HepG2 (cell line): ENCODE data around the gene NAXD. TPM values are rescaled to one million over a fixed set of nuclear protein-coding genes. Genes with fewer than 3 reads are reported as not detected.
A peak's percentile ranks its signal among the peaks of the same experiment; 100 is the strongest.

Source experiments
- ATAC-seq: fragments of 200-7000 bp; cut with Tn5 transposase; 3 replicates; pipeline ENCODE4 v1.9.1; 2020; ENCODE audit warnings: mild to moderate bottlenecking, moderate library complexity
- BruUV-seq: library from RNA; stranded (reverse); fragments of 400-500 nt; replicated peaks from 2 replicates; lab custom pipeline; 2021; lab: Mats Ljungman, UMichigan
- CTCF ChIA-PET: fragments of 300-600 bp; formaldehyde crosslinking; extraction: SDS; loops from one replicate; lab custom pipeline; 2021; ENCODE audit warnings: low total read pairs, inconsistent platforms, low intra/inter-chr PET ratio; lab: Yijun Ruan, JAX
- POLR2A ChIA-PET: fragments of 350-600 bp; sonication (Branson Sonifier 250); formaldehyde crosslinking; loops from one replicate; lab custom pipeline; 2020; ENCODE audit warnings: antibody characterized with exemption, inconsistent platforms; lab: Yijun Ruan, JAX
- DNase-seq: peaks from one replicate; pipeline ENCODE4 v3.0.0-alpha.2; 2015; ENCODE audit warnings: low spot score
- FAIRE-seq: peaks from 3 replicates; lab custom pipeline; 2011; peaks lifted over from hg19 to GRCh38; lab: Jason Lieb, UNC
- H2AFZ ChIP-seq: one replicate; pipeline ENCODE4 v1.6.1; 2011; ENCODE audit warnings: low read length, inconsistent platforms
- H3K27ac ChIP-seq: fragments of 300-600 bp; 3 replicates; pipeline ENCODE4 v1.8.0; 2011; ENCODE audit warnings: mixed run types, mild to moderate bottlenecking, mixed read lengths, low read length, inconsistent platforms; ENCODE audit not compliant: insufficient read depth; ENCODE audit errors: extremely low read length
- H3K27me3 ChIP-seq, 2 experiments: fragments of 200-600 bp in 1 of 2; 2 replicates in 1 of 2; 3 replicates in 1 of 2; pipeline versions ENCODE4 v1.6.0 to v1.8.0; 2011; ENCODE audit warnings: low read length in 2 of 2, mild to moderate bottlenecking in 2 of 2, moderate library complexity in 2 of 2, inconsistent platforms in 1 of 2; ENCODE audit not compliant: insufficient read depth in 2 of 2, control insufficient read depth in 1 of 2
- H3K36me3 ChIP-seq, 2 experiments: fragments of 200-600 bp in 1 of 2; replicated peaks in 1 of 2; 2 replicates in 1 of 2; 3 replicates in 1 of 2; pipeline versions ENCODE4 v1.5.1 to v1.8.0; 2011; ENCODE audit warnings: low read length in 2 of 2, inconsistent platforms in 1 of 2; ENCODE audit not compliant: insufficient read depth in 2 of 2, control insufficient read depth in 1 of 2
- H3K4me1 ChIP-seq: 2 replicates; pipeline ENCODE4 v1.5.1; 2012; ENCODE audit warnings: low read length, inconsistent platforms; ENCODE audit not compliant: insufficient read depth
- H3K4me2 ChIP-seq: 2 replicates; pipeline ENCODE4 v1.6.0; 2011; ENCODE audit warnings: low read depth, low read length, inconsistent platforms
- H3K4me3 ChIP-seq, 3 experiments: fragments of 200-600 bp in 1 of 3; sonication (generic), shearing (Covaris generic) in 1 of 3; replicated peaks in 1 of 3; 2 replicates each; pipeline ENCODE4 v1.5.1; 2011 to 2016; ENCODE audit warnings: low read length in 3 of 3, inconsistent platforms in 2 of 3, low read depth in 2 of 3, mild to moderate bottlenecking in 2 of 3, control low read depth in 1 of 3, mixed read lengths in 1 of 3; ENCODE audit not compliant: insufficient read depth in 1 of 3
- H3K79me2 ChIP-seq: one replicate; pipeline ENCODE4 v1.6.1; 2011; ENCODE audit warnings: low read length, inconsistent platforms; ENCODE audit not compliant: insufficient read depth
- H3K9ac ChIP-seq: 2 replicates; pipeline ENCODE4 v1.6.0; 2011; ENCODE audit warnings: mild to moderate bottlenecking, low read depth, low read length, inconsistent platforms; ENCODE audit not compliant: insufficient read depth
- H3K9me3 ChIP-seq: 2 replicates; pipeline ENCODE4 v1.5.1; 2012; ENCODE audit warnings: mild to moderate bottlenecking, low read length
- H4K20me1 ChIP-seq: 2 replicates; pipeline ENCODE4 v1.6.0; 2011; ENCODE audit warnings: inconsistent platforms, mild to moderate bottlenecking, low read length, moderate library complexity; ENCODE audit not compliant: insufficient read depth
- ADNP ChIP-seq: sonication (generic); formaldehyde crosslinking; IDR thresholded peaks from 2 replicates; pipeline ENCODE4 v1.4.0; 2020; ENCODE audit warnings: missing genetic modification reagents
- DZIP1 ChIP-seq: sonication (generic); formaldehyde crosslinking; IDR thresholded peaks from 2 replicates; pipeline ENCODE4 v1.5.0; 2020; ENCODE audit warnings: mild to moderate bottlenecking, missing genetic modification reagents
- GATAD2A ChIP-seq: IDR thresholded peaks from 2 replicates; pipeline ENCODE4 v1.6.1; 2016
- MXD4 ChIP-seq: IDR thresholded peaks from 2 replicates; pipeline ENCODE4 v1.6.1; 2016; ENCODE audit warnings: mild to moderate bottlenecking, missing biosample characterization, missing genetic modification reagents
- NFE2 ChIP-seq: sonication (generic); formaldehyde crosslinking; IDR thresholded peaks from 2 replicates; pipeline ENCODE4 v1.4.0; 2020; ENCODE audit warnings: missing genetic modification reagents
- NR1H2 ChIP-seq: sonication (generic); formaldehyde crosslinking; IDR thresholded peaks from 2 replicates; pipeline ENCODE4 v1.8.1; 2022; ENCODE audit warnings: low read depth, missing genetic modification reagents, borderline replicate concordance
- SIX4 ChIP-seq: sonication (generic); formaldehyde crosslinking; IDR thresholded peaks from 2 replicates; pipeline ENCODE4 v1.4.0; 2020; ENCODE audit warnings: missing genetic modification reagents
- TCF7 ChIP-seq: sonication (generic); IDR thresholded peaks from 2 replicates; pipeline ENCODE4 v1.6.1; 2016; ENCODE audit warnings: antibody characterized with exemption, low read depth
- ZNF17 ChIP-seq: sonication (generic); formaldehyde crosslinking; IDR thresholded peaks from 2 replicates; pipeline ENCODE4 v1.5.0; 2020; ENCODE audit warnings: mild to moderate bottlenecking, missing genetic modification reagents
- ZNF687 ChIP-seq: sonication (generic); formaldehyde crosslinking; IDR thresholded peaks from 2 replicates; pipeline ENCODE4 v1.5.1; 2020; ENCODE audit warnings: mild to moderate bottlenecking, missing genetic modification reagents, moderate library complexity
- WGBS: methylation state at CpG from one replicate; pipeline ENCODE4 v1.1.6; 2017; ENCODE audit warnings: low lambda C conversion rate; 5-methylcytosine and 5-hydroxymethylcytosine counted together
- in situ Hi-C: cut with HindIII; loops from 2 replicates; pipeline ENCODE4 v1.10.0; 2017; ENCODE audit warnings: low pct_unique_long_range_greater_than_20kb; ENCODE audit not compliant: extremely low pct_ligation_motif_present
- intact Hi-C: fragments of 100-400 bp; cut with micrococcal nuclease; formaldehyde crosslinking; loops from one replicate; pipeline ENCODE4 v1.10.0; 2022; ENCODE audit not compliant: unreplicated experiment
- polyA plus RNA-seq, 8 experiments: library from polyadenylated mRNA; depleted of rRNA in 3 of 8; stranded (reverse) in 7 of 8; unstranded in 1 of 8; fragments of >200 nt; fragmentation: Illumina TruSeq in 4 of 8; extraction: Trizol in 4 of 8; gene quantifications; 2 replicates each; pipeline versions ENCODE4 v1.2.1 to v1.2.3, GENCODE V29; 2011 to 2016; ENCODE audit warnings: low read depth in 4 of 8, missing spikeins in 1 of 8, mixed read lengths in 1 of 8; ENCODE audit not compliant: insufficient read depth in 1 of 8
- total RNA-seq, 5 experiments: library from RNA; depleted of rRNA; stranded (reverse); fragments of >200 nt; fragmentation: Illumina TruSeq; extraction: Trizol; gene quantifications; 2 replicates each; pipeline ENCODE4 v1.2.3, GENCODE V29; 2016; ENCODE audit warnings: low read depth in 1 of 5
- TF ChIP-seq, protein P1 (sequence below): sonication (generic); formaldehyde crosslinking; IDR thresholded peaks from 2 replicates; pipeline ENCODE4 v1.8.1; 2022; ENCODE audit warnings: mild to moderate bottlenecking, missing genetic modification reagents
- TF ChIP-seq, protein P2 (sequence below): sonication (generic); formaldehyde crosslinking; IDR thresholded peaks from 2 replicates; pipeline ENCODE4 v1.4.0; 2020; ENCODE audit warnings: missing genetic modification reagents, mild to moderate bottlenecking, borderline replicate concordance

NAXD gene
- total and polyA plus RNA-seq, 2 of the 13 experiments (the other 11 are each of a cell fraction or from before 2014, with no cell fraction given), result 19.0 to 23.2 TPM

DNA sequence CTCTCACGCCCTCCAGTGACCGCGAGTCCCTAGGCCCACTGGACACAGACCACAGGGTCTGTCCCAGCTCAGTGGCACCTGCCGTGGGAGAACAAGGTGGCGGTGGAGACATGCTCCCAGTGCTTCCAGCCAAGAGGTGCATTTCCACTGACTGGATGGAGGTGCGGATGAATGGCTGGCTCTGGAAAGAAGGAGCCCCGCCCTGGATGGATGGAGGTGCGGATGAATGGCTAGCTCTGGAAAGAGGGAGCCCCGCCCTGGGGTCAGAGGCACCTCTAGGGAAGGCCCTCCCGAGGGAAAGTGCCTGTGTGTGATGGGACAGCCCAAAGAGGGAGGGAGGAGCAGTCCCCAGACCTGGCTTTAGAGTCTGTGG is 32.0 kb downstream of the NAXD start (continued):
- TF ChIP-seq ZNF687 (peak; percentile 18; the same call in 1 of the 2 replicates), SIX4 (CRISPR knock-in tag) (no peak), NR1H2 (CRISPR knock-in tag) (no peak), NFE2 (CRISPR knock-in tag) (no peak), GATAD2A (CRISPR knock-in tag) (no peak)
- TF ChIP-seq, protein P1, sequence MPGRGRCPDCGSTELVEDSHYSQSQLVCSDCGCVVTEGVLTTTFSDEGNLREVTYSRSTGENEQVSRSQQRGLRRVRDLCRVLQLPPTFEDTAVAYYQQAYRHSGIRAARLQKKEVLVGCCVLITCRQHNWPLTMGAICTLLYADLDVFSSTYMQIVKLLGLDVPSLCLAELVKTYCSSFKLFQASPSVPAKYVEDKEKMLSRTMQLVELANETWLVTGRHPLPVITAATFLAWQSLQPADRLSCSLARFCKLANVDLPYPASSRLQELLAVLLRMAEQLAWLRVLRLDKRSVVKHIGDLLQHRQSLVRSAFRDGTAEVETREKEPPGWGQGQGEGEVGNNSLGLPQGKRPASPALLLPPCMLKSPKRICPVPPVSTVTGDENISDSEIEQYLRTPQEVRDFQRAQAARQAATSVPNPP, result no peak

DNA sequence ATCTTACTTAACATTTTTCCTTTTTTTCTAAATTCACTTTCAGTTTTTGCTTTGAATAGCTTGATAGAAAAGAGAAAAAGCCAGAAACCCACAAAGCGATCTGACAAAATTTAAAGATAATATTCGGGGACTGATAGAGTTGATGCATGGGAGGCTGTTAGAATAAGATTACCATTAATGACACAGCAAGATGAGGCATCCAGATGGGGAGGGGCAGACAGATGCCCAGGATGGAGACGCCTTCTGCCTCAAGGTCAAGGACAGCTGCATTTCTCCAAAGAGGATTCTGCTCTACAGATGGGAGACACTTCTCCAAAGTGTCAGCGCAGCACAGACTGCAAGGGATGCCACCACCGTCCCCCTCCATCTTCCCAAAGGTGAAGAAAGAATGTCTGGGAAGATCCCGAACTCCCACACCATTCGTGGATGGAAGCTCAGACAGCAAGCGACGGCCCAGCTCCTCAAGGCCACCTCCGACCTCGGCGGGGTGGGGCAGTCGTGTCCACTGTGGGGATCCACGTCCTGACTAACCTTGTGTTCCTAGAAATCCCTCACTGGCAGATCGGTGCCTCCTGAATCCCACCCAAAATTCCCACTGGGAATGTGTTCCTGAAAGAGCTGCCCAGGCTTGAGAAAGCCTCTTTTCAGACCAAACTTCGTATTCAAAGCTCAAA is 32.9 kb downstream of the NAXD start:
- no peak overlapping the region for H2AFZ ChIP-seq
- no TSS peak for BruUV-seq
- in situ Hi-C loops, result no loop called here
- intact Hi-C loops, result no loop called here
- no peak for FAIRE-seq
- no peak overlapping the region for H3K9ac ChIP-seq
- H3K27ac ChIP-seq, result no peak overlapping the region
- H3K9me3 ChIP-seq, result no peaks in the 10 kb centered on the region
- POLR2A ChIA-PET, result no interaction called here
- CTCF ChIA-PET, result no interaction called here
- DNase-seq, result no peak
- no peaks in the 10 kb centered on the region for H3K4me1 ChIP-seq
- WGBS, result 94% methylated on average over 14 of the region's 16 CpGs
- no peaks in the 10 kb centered on the region for H4K20me1 ChIP-seq
- ATAC-seq, result no peak
- H3K4me2 ChIP-seq, result no peak overlapping the region
- no peaks in the 10 kb centered on the region for H3K27me3 ChIP-seq
- peaks cover 10 to 31% of the 10 kb centered on the region in 2 experiments for H3K36me3 ChIP-seq
- H3K4me3 ChIP-seq, result no peak overlapping the region
- H3K79me2 ChIP-seq, result no peaks in the 10 kb centered on the region
- TF ChIP-seq TCF7, result no peak
- TF ChIP-seq MXD4 (CRISPR knock-in tag), result no peak
- no peak for TF ChIP-seq DZIP1
- TF ChIP-seq, protein P2, sequence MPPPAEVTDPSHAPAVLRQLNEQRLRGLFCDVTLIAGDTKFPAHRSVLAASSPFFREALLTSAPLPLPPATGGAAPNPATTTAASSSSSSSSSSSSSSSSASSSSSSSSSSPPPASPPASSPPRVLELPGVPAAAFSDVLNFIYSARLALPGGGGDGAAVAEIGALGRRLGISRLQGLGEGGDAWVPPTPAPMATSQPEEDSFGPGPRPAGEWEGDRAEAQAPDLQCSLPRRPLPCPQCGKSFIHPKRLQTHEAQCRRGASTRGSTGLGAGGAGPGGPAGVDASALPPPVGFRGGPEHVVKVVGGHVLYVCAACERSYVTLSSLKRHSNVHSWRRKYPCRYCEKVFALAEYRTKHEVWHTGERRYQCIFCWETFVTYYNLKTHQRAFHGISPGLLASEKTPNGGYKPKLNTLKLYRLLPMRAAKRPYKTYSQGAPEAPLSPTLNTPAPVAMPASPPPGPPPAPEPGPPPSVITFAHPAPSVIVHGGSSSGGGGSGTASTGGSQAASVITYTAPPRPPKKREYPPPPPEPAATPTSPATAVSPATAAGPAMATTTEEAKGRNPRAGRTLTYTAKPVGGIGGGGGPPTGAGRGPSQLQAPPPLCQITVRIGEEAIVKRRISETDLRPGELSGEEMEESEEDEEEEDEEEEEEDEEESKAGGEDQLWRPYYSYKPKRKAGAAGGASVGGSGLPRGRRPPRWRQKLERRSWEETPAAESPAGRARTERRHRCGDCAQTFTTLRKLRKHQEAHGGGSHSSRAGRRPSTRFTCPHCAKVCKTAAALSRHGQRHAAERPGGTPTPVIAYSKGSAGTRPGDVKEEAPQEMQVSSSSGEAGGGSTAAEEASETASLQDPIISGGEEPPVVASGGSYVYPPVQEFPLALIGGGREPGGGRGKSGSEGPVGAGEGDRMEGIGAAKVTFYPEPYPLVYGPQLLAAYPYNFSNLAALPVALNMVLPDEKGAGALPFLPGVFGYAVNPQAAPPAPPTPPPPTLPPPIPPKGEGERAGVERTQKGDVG, result no peak
- TF ChIP-seq ZNF17 (CRISPR knock-in tag), result no peak
- TF ChIP-seq ADNP (CRISPR knock-in tag), result no peak
